HG02763 (cell line): ENCODE measurements around the gene ACTA1.
"Not testable (repeated sequence)": the region's sequence is repeated elsewhere in the genome, so short reads cannot be mapped to it uniquely, and the experiment has no call there.

Experiments used
- ATAC-seq: cut with Tn5 transposase; IDR thresholded peaks from one replicate; pipeline ENCODE4 v1.9.1; 2021; ENCODE audit warnings: mild to moderate bottlenecking, moderate library complexity; ENCODE audit not compliant: unreplicated experiment

Gene ACTA1

GRCh38 chr1:229434005-229434640 is at the start of gene ACTA1:
Gene ACTA1 (minus strand): TSS chr1:229434094. CDS start chr1:229433115, 979 bp downstream.
- no peak for ATAC-seq

GRCh38 chr1:229482511-229482910 is 48.6 kb upstream of the ACTA1 start:
- no peak for ATAC-seq

- no peak for ATAC-seq
These were observed 46.6 kb upstream of the ACTA1 start for GRCh38 chr1:229480495-229480894.

- ATAC-seq = peak; percentile 61
These were observed 45.9 kb upstream of the ACTA1 start for GRCh38 chr1:229479660-229480399.

GRCh38 chr1:229478852-229479251 is 45.0 kb upstream of the ACTA1 start:
- ATAC-seq = peak; percentile 57

GRCh38 chr1:229475859-229476258 is 42.0 kb upstream of the ACTA1 start:
- not testable (repeated sequence) for ATAC-seq

- no peak for ATAC-seq
These were observed 40.6 kb upstream of the ACTA1 start for GRCh38 chr1:229474509-229474908.

GRCh38 chr1:229471175-229471574 is 37.3 kb upstream of the ACTA1 start:
- no peak for ATAC-seq

- no peak for ATAC-seq
These were observed 36.6 kb upstream of the ACTA1 start for GRCh38 chr1:229470406-229471043.

- ATAC-seq = no peak
These were observed 33.0 kb upstream of the ACTA1 start for GRCh38 chr1:229466887-229467286.

- ATAC-seq = no peak
These were observed 30.8 kb upstream of the ACTA1 start for GRCh38 chr1:229464672-229465071.

GRCh38 chr1:229461032-229461668 is 27.3 kb upstream of the ACTA1 start:
- ATAC-seq = no peak

- ATAC-seq = no peak
These were observed 25.9 kb upstream of the ACTA1 start for GRCh38 chr1:229459815-229460214.

- no peak for ATAC-seq
These were observed 23.5 kb upstream of the ACTA1 start for GRCh38 chr1:229457436-229457835.

GRCh38 chr1:229456016-229456415 is 22.1 kb upstream of the ACTA1 start:
- no peak for ATAC-seq

GRCh38 chr1:229454056-229454455 is 20.2 kb upstream of the ACTA1 start:
- ATAC-seq = no peak

- no peak for ATAC-seq
These were observed 19.3 kb upstream of the ACTA1 start for GRCh38 chr1:229452956-229453801.

GRCh38 chr1:229448845-229449244 is 15.0 kb upstream of the ACTA1 start:
- no peak for ATAC-seq

- ATAC-seq = no peak
These were observed 14.5 kb upstream of the ACTA1 start for GRCh38 chr1:229448354-229448753.

- ATAC-seq = no peak
These were observed 13.9 kb upstream of the ACTA1 start for GRCh38 chr1:229447809-229448252.

GRCh38 chr1:229445828-229446227 is 11.9 kb upstream of the ACTA1 start:
- ATAC-seq = no peak
